NK-92 (cell line): ENCODE measurements around the gene MEIS3.

Experiments
- DNase-seq: peaks from one replicate; lab custom pipeline; 2025; ENCODE audit not compliant: unreplicated experiment; lab: John Stamatoyannopoulos, UW

Gene MEIS3

GRCh38 chr19:47435883-47436417, 16.6 kb upstream of the MEIS3 start:
- no peak for DNase-seq

GRCh38 chr19:47435196-47435595, 15.9 kb upstream of the MEIS3 start:
- DNase-seq, result no peak

DNA sequence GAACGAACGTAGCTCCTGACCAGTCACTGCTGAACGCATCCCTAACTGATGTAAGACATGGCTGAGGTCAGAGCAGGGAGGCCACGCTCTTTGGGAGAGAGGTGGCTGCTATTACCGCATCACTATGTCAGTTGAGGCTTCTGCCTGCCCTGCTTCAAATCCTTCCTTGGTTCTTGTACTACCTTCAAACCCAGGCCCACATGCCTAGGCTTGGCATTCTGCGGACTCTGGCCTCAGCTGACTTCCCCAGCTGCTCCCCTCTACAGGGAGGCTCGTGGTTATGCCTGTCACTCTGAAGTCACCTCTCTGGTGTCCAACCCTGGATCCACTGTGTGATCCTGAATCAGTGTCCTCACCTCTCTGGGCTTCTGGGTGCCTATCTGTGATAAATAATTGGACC, 14.8 kb upstream of the MEIS3 start:
- DNase-seq, result no peak

DNA sequence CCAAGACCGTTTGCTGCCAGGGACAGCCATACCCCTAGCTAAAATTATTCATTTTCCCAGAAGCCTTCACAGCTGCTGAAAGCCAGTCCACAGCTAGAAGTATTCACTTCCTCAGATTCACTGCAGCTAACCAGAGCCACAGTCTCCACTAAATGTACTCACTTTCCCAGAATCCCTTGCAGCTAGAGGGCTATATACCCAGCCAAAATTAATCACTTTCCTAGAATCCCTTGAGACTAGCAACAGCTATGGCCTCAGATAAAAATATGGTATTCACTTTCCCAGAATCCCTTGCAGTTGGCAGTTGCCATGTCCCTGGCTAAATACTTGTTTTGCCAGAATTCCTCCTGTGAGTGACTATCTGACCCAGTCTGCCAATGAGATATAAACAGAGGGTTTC, 13.8 kb upstream of the MEIS3 start:
- DNase-seq, result no peak

DNA sequence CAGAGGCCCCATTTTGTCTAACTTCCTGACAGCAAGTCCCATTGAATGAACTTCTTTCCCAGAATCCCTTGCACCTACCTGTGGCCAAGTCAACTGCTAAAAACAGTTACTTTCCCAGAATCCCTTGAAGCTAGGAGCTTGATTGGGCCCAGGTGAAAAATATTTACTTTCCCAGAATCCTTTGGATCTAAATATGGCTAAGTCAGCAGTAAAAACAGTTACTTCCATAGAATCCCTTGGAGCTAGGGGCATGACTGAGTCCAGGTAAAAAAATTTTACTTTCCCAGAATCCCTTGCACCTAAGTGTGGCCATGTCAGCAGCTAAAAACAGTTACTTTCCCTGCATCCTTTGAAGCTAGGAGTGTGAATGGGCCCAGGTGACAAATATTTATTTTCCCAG, 13.2 kb upstream of the MEIS3 start:
- no peak for DNase-seq

DNA sequence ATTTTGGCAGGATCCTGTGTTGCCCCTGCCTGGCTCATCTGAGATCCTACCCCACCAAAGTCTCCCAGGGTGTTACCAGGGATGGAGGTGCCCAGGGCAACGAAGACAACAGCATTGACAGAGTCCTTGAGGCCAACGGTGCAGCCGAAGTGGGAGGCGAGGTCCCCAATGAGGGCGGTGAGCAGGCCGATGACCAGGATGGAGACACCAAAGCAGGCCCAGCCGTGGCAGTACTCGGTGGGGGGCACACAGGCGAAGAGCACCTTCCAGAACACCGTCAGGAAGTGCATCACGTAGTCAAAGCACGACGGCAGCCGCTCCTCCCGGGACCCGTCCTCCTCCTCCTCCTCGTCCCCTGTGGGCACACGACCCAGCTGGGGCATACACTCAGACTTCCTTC, 12.8 kb upstream of the MEIS3 start:
- DNase-seq, result no peak

DNA sequence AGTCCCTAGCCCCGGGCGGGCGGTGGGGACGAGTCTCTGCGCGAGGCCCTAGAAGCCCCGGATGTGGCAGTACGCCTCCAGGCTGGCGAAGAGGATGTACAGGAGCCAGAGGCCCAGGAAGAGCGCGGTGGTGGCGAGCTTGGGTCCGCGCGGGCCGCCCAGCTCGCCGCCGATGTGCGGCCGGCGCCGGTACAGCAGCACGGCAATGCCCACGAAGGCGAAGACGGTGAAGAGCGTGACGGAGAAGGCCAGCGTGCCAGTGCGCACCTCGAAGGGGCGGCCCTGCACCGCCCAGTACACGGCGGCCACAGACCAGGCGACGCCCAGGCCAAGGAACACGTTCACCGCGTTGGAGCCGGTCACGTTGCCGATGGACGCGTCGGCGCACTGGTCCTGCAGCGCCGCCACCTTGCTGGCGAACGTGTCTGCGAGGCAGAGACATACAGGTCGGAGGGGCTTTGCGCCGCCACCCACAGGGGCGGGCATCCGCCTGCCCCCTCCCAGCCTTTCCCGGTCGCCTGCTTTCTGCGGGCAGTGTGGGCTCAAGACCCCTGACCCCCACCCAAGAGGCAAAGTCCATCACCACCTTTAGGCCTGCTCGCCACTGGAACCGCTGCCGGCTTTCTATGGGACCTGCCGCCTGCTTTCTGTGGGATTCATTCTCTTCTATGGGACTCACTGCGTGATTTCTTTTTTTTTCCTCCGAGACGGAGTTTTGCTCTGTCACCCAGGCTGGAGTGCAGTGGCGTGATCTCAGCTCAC, 10.9 kb upstream of the MEIS3 start:
- DNase-seq, result no peak

- DNase-seq, result no peak
These were observed 9.9 kb upstream of the MEIS3 start for GRCh38 chr19:47429140-47429793.

DNA sequence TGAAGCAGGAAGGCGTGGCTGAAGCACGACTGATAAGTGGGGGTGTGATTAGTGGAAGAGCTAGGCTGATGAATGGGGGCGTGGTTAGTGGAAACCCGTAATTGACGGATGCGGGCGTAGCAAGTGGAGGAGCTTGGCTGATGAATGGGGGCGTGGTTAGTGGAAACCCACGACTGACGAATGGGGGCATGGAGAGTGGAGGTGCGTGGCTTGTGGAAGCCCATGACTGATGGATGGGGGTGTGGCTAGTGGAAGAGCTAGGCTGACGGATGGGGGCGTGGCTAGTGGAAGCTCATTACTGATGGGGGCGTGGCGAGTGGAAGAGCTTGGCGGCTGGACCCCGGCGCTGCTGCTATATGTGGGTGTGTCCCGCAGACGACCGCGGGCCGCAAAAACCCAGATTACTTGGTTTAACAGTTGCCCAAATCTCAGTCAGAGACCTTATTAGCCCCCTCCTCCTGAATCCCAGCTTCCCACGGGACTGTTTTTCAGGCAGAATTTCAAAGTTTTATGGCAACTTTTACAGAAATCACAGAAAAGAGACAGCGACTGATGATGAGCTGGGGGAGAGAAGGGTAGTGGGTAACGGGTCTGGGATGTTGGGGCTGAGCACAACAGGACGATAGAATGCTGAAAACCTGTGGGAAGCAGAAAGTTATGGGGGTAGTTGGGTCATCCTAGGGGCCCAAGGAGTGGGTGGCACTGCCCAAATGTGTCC, 9.0 kb upstream of the MEIS3 start:
- no peak for DNase-seq

DNA sequence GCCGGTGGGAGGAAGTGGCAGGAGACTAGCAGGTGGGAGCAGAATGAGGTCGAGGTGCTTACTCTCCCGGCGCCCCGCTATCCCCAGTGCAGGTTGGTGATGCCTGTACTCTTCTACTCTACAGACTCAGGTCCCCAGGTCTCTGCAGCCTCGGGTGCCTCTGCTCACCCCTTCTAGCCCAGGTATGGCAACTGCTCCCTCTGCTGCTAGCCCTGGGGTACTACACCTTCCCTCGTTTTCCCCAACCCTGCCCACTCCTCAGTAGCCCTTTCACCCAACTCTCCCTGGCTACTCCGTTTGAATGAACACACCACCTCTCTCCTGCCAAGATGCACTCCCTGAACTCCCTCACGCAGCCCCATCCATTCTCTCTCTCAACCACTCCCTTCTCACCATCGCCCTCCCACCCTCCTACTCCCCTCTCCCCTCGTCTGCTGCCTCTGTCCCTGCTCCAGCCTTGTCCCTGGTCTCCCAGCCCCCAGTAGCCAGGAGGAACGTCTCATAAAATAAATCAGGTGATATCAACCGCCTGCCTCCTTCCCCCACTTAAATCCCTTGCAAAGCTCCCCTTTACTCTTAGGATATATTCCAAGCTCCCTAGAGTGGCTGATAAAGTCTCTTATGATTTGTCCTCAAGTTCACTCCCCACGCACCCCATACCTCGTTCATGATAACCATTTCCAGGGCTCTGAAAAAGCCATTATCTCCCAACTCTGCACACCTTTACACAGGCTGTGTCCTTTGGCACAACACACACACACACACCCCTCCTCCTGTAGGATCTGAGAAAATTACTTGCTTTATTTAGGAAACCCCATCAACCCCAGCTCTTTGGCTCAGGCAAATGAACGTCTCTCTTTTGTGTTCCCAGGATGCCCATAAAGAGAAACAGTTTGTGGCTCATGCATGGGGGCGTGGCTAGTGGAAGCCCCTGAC, 8.2 kb upstream of the MEIS3 start:
- DNase-seq, result no peak

GRCh38 chr19:47423203-47423882, 4.0 kb upstream of the MEIS3 start:
- DNase-seq, result no peak

GRCh38 chr19:47422417-47423163, 3.3 kb upstream of the MEIS3 start:
- DNase-seq, result no peak

DNA sequence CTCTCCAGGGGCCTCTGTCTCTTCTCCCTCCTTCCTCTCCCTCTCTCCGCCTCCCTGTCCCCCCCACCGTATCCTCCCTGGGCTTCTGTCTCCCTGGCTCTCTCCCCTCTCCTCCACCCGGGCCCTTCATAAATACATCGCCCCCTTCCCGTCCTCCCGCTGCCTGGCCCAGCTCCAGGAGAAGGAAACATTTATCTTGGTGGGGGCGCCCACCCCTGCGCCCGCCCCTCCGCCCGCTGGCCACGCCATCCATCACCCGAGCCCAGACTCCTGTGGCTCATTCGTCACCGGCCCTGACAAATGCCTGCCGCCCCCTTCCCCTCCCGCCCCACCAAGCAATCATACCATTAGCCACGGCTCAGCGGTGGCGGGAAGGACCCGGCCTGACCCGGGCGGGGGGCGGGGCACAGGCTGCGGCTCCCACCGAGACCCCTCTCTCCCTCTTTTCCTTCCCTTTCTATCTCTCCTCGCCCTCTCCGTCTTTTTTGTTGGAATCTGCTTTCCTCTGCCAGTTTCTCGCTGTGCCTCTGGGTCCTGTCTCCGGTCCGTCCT, 2.6 kb upstream of the MEIS3 start:
- DNase-seq, result no peak

GRCh38 chr19:47421244-47421786, 2.0 kb upstream of the MEIS3 start:
- no peak for DNase-seq

GRCh38 chr19:47419789-47420188, 462 bp upstream of the MEIS3 start:
- DNase-seq, result no peak

GRCh38 chr19:47418692-47419029, 666 bp downstream of the MEIS3 start:
- no peak for DNase-seq

DNA sequence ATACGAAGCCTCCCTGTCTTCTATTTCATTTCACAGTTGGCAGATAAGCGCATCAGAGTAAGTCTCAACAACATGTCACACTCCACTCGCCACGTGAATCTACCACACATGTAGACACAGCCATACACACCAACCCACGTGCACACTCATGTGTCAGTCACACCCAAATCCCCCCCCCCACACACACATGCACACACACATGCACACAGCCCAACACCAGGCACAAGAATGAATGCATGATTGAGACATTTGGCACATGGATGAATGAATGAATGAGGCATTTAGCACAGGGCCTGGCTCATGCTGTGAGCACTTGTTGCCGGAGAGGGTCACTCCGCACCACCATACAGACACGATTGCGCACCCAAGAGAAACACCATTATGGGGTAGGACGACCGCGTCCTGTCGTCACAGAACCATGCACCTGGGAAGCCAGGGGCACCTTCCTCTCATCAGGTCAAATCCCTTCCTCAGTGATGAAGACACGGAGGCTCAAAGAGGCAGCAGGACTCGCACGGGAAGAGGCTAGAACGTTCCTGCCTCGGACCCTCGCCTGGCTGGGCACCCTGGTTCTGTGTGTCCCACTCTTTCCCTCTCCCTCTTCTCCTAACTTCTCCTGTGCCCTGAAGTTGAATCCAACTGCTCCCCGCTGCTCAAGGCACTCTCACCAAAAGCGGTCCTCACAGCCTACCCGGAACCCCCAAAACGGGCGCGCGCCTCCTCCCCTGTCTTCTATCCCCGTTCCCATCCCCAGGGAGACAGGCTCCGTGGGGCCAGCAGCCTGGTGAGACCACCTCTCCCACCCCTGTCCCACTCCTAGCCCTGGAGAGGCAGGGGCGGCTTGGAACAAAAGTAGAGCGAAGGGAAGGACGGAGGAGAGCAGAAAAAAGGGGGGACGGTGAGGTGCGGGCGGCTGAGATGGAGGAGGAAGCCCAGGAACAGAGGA, 1.3 kb downstream of the MEIS3 start:
- DNase-seq, result no peak
